H1 (cell line): Measurements from ENCODE around the gene KLHL30. TPM values are rescaled to one million over a fixed set of nuclear protein-coding genes. Genes with fewer than 3 reads are reported as not detected.

Experiments used
- CTCF ChIA-PET: fragments of 300-600 bp; sonication (Branson Sonifier 250); formaldehyde crosslinking; loops from one replicate; lab custom pipeline; 2021; ENCODE audit not compliant: partially characterized antibody; lab: Charles Lee
- POLR2A ChIA-PET: fragments of 300-600 bp; sonication (Branson Sonifier 250); formaldehyde crosslinking; loops from one replicate; lab custom pipeline; 2021; ENCODE audit warnings: inconsistent platforms; ENCODE audit not compliant: partially characterized antibody; lab: Charles Lee
- DNase-seq, 2 experiments: peaks; one replicate each; pipeline versions ENCODE4 v3.0.0 to v3.0.0-alpha.2; 2010 to 2022; ENCODE audit warnings: low spot score in 2 of 2, low read depth in 1 of 2, mixed read lengths in 1 of 2
- FAIRE-seq: peaks from 2 replicates; lab custom pipeline; 2011; peaks lifted over from hg19 to GRCh38; lab: Jason Lieb, UNC
- H2AFZ ChIP-seq: 2 replicates; pipeline ENCODE4 v1.8.1; 2012; ENCODE audit warnings: low read length, inconsistent platforms
- H2AK5ac ChIP-seq: 2 replicates; pipeline ENCODE4 v1.6.1; 2013; ENCODE audit warnings: low read depth, low read length
- H2BK120ac ChIP-seq: replicated peaks from 2 replicates; pipeline ENCODE3; 2013; ENCODE audit warnings: low read depth, low read length, inconsistent platforms
- H2BK12ac ChIP-seq: 2 replicates; pipeline ENCODE4 v1.6.1; 2013; ENCODE audit warnings: low read depth, low read length
- H2BK15ac ChIP-seq: 2 replicates; pipeline ENCODE4 v1.6.1; 2013; ENCODE audit warnings: low read length
- H2BK20ac ChIP-seq: 2 replicates; pipeline ENCODE4 v1.6.1; 2013; ENCODE audit warnings: low read length
- H2BK5ac ChIP-seq: 2 replicates; pipeline ENCODE4 v1.6.1; 2013; ENCODE audit warnings: low read depth, low read length
- H3K14ac ChIP-seq: 2 replicates; pipeline ENCODE4 v1.6.1; 2013; ENCODE audit warnings: inconsistent platforms; ENCODE audit not compliant: insufficient read length
- H3K18ac ChIP-seq: 2 replicates; pipeline ENCODE4 v1.6.1; 2013; ENCODE audit warnings: low read length; ENCODE audit errors: extremely low read depth
- H3K23ac ChIP-seq: 2 replicates; pipeline ENCODE4 v1.6.1; 2013; ENCODE audit warnings: inconsistent platforms; ENCODE audit not compliant: insufficient read length
- H3K23me2 ChIP-seq: 2 replicates; pipeline ENCODE4 v1.6.1; 2013; ENCODE audit warnings: low read depth, low read length
- H3K27ac ChIP-seq: 2 replicates; pipeline ENCODE4 v1.6.1; 2011; ENCODE audit warnings: low read depth, low read length, inconsistent platforms
- H3K27me3 ChIP-seq, 4 experiments: replicated peaks in 1 of 4; 1 replicate in 1 of 4; 2 replicates in 3 of 4; pipeline versions ENCODE4 v1.6.1 to v1.8.1; 2011 to 2013; ENCODE audit warnings: low read length in 3 of 4, mild to moderate bottlenecking in 3 of 4, inconsistent platforms in 2 of 4, mixed read lengths in 2 of 4, moderate library complexity in 1 of 4; ENCODE audit not compliant: control insufficient read depth in 3 of 4, insufficient read depth in 3 of 4; ENCODE audit errors: extremely low read depth in 1 of 4
- H3K36me3 ChIP-seq, 4 experiments: 2 replicates each; pipeline versions ENCODE4 v1.6.1 to v1.8.1; 2011 to 2013; ENCODE audit warnings: mild to moderate bottlenecking in 4 of 4, low read length in 3 of 4, moderate library complexity in 2 of 4, control low read depth in 1 of 4, inconsistent platforms in 1 of 4; ENCODE audit not compliant: insufficient read depth in 4 of 4, control insufficient read depth in 2 of 4
- H3K4ac ChIP-seq: replicated peaks from 2 replicates; pipeline ENCODE3; 2013; ENCODE audit warnings: low read length, low read depth, mixed read lengths, inconsistent platforms; ENCODE audit not compliant: insufficient read length
- H3K4me1 ChIP-seq, 4 experiments: replicated peaks in 1 of 4; 1 replicate in 1 of 4; 2 replicates in 3 of 4; pipeline versions ENCODE4 v1.6.1 to v1.8.1; 2011 to 2013; ENCODE audit warnings: low read length in 3 of 4, inconsistent platforms in 2 of 4, mixed read lengths in 1 of 4; ENCODE audit not compliant: insufficient read depth in 4 of 4, control insufficient read depth in 3 of 4
- H3K4me2 ChIP-seq, 2 experiments: 2 replicates each; pipeline versions ENCODE4 v1.6.1 to v1.8.1; 2011 to 2013; ENCODE audit warnings: low read depth in 2 of 2, low read length in 2 of 2, control low read depth in 1 of 2, inconsistent platforms in 1 of 2, mild to moderate bottlenecking in 1 of 2; ENCODE audit not compliant: insufficient read depth in 1 of 2
- H3K4me3 ChIP-seq, 4 experiments: fragments of 200-600, 300-600 bp in 1 of 4; sonication (generic), shearing (Covaris generic), sonication (Bioruptor Twin) in 1 of 4; 2 replicates each; pipeline versions ENCODE4 v1.5.1 to v1.8.1; 2011 to 2016; ENCODE audit warnings: low read length in 4 of 4, low read depth in 3 of 4, control low read depth in 2 of 4, inconsistent platforms in 2 of 4, mild to moderate bottlenecking in 2 of 4, mixed read lengths in 1 of 4, moderate library complexity in 1 of 4; ENCODE audit not compliant: insufficient read depth in 2 of 4; ENCODE audit errors: extremely low read depth in 1 of 4
- H3K56ac ChIP-seq: replicated peaks from 2 replicates; pipeline ENCODE3; 2013; ENCODE audit warnings: low read depth, mild to moderate bottlenecking, mixed read lengths, low read length, inconsistent platforms; ENCODE audit not compliant: insufficient read length
- H3K79me1 ChIP-seq: 2 replicates; pipeline ENCODE4 v1.6.1; 2013; ENCODE audit warnings: low read depth, low read length, control low read depth
- H3K79me2 ChIP-seq, 2 experiments: 2 replicates each; pipeline versions ENCODE4 v1.6.1 to v1.8.1; 2012 to 2013; ENCODE audit warnings: low read length in 2 of 2, mild to moderate bottlenecking in 2 of 2, inconsistent platforms in 1 of 2; ENCODE audit not compliant: insufficient read depth in 2 of 2, control insufficient read depth in 1 of 2
- H3K9ac ChIP-seq, 4 experiments: replicated peaks in 1 of 4; 1 replicate in 1 of 4; 2 replicates in 3 of 4; pipeline versions ENCODE4 v1.6.1 to v1.8.1; 2011 to 2013; ENCODE audit warnings: low read depth in 3 of 4, low read length in 3 of 4, control low read depth in 2 of 4, mild to moderate bottlenecking in 2 of 4, moderate library complexity in 2 of 4, inconsistent platforms in 1 of 4; ENCODE audit errors: extremely low read depth in 1 of 4
- H3K9me3 ChIP-seq, 2 experiments: 2 replicates each; pipeline versions ENCODE4 v1.6.1 to v1.8.1; 2012 to 2013; ENCODE audit warnings: mild to moderate bottlenecking in 2 of 2, moderate library complexity in 2 of 2, control low read depth in 1 of 2, inconsistent platforms in 1 of 2, low read depth in 1 of 2, low read length in 1 of 2, mixed read lengths in 1 of 2; ENCODE audit not compliant: insufficient read depth in 2 of 2
- H4K20me1 ChIP-seq, 2 experiments: replicated peaks in 1 of 2; 2 replicates each; pipeline versions ENCODE3 to v1.8.1; 2011 to 2013; ENCODE audit warnings: inconsistent platforms in 2 of 2, low read length in 2 of 2, mild to moderate bottlenecking in 1 of 2; ENCODE audit not compliant: insufficient read depth in 2 of 2, control insufficient read depth in 1 of 2
- H4K5ac ChIP-seq: 2 replicates; pipeline ENCODE4 v1.6.1; 2013; ENCODE audit warnings: low read length, low read depth, mixed read lengths, inconsistent platforms; ENCODE audit not compliant: insufficient read length
- H4K8ac ChIP-seq: 2 replicates; pipeline ENCODE4 v1.8.0; 2013; ENCODE audit warnings: mild to moderate bottlenecking, moderate library complexity, low read length, inconsistent platforms; ENCODE audit not compliant: insufficient read depth; ENCODE audit errors: extremely low read depth
- H4K91ac ChIP-seq: replicated peaks from 2 replicates; pipeline ENCODE3; 2013; ENCODE audit warnings: low read length, mixed read lengths, inconsistent platforms; ENCODE audit not compliant: insufficient read length
- POLR2AphosphoS5 ChIP-seq: IDR thresholded peaks from 2 replicates; pipeline ENCODE4 v1.6.1; 2011; ENCODE audit warnings: low read depth, low read length
- RAD21 ChIP-seq, 2 experiments: IDR thresholded peaks in 1 of 2; conservative IDR thresholded peaks in 1 of 2; 2 replicates each; pipeline ENCODE4 v1.6.1; 2011; ENCODE audit warnings: low read depth in 2 of 2, low read length in 2 of 2, improper control_type of control experiment in 1 of 2, inconsistent platforms in 1 of 2, mild to moderate bottlenecking in 1 of 2, moderate library complexity in 1 of 2
- YY1 ChIP-seq: IDR thresholded peaks from 2 replicates; pipeline ENCODE4 v1.6.1; 2011; ENCODE audit warnings: low read depth, mild to moderate bottlenecking, low read length
- WGBS, 2 experiments: shearing (Covaris generic) in 1 of 2; methylation state at CpG; one replicate each; pipeline versions ENCODE4 v1.1.6 to v1.1.7; 2013 to 2015; ENCODE audit warnings: low lambda C conversion rate in 2 of 2, mixed read lengths in 2 of 2, inconsistent platforms in 1 of 2, low coverage in 1 of 2, missing lambda C conversion rate in 1 of 2; ENCODE audit not compliant: insufficient replicate concordance in 2 of 2, insufficient coverage in 1 of 2, insufficient read length in 1 of 2; ENCODE audit errors: extremely low coverage in 1 of 2, missing lambda C conversion rate in 1 of 2; 5-methylcytosine and 5-hydroxymethylcytosine counted together
- polyA plus RNA-seq, 7 experiments: library from polyadenylated mRNA; depleted of rRNA in 3 of 7; stranded (reverse) in 5 of 7; unstranded in 2 of 7; fragments of >200 nt in 5 of 7; fragments of 200-250 nt in 2 of 7; gene quantifications; 1 replicate in 5 of 7; 2 replicates in 1 of 7; 4 replicates in 1 of 7; pipeline versions ENCODE4 v1.2.1 to v1.2.3, GENCODE V29; 2011 to 2013; ENCODE audit warnings: missing spikeins in 2 of 7, mixed read lengths in 2 of 7
- total RNA-seq: library from RNA; stranded (reverse); fragmentation: NEBNext Ultra II Directional; extraction: Animal tissue kit (Norgen Biotek cat#: 25700); gene quantifications from 2 replicates; pipeline ENCODE4 v1.2.1, GENCODE V29; 2021
- TF ChIP-seq, protein P1 (sequence below), 3 experiments: IDR thresholded peaks; 1 replicate in 2 of 3; 2 replicates in 1 of 3; pipeline versions ENCODE4 v1.5.1 to v1.6.1; 2011; ENCODE audit warnings: low read length in 3 of 3, mild to moderate bottlenecking in 3 of 3, inconsistent platforms in 2 of 3, low read depth in 1 of 3, moderate library complexity in 1 of 3; ENCODE audit not compliant: insufficient read depth in 1 of 3; ENCODE audit errors: control extremely low read depth in 1 of 3

Gene KLHL30
- total and polyA plus RNA-seq, 2 of the 8 experiments (the other 6 are each of a cell fraction or from before 2014, with no cell fraction given): not detected

DNA sequence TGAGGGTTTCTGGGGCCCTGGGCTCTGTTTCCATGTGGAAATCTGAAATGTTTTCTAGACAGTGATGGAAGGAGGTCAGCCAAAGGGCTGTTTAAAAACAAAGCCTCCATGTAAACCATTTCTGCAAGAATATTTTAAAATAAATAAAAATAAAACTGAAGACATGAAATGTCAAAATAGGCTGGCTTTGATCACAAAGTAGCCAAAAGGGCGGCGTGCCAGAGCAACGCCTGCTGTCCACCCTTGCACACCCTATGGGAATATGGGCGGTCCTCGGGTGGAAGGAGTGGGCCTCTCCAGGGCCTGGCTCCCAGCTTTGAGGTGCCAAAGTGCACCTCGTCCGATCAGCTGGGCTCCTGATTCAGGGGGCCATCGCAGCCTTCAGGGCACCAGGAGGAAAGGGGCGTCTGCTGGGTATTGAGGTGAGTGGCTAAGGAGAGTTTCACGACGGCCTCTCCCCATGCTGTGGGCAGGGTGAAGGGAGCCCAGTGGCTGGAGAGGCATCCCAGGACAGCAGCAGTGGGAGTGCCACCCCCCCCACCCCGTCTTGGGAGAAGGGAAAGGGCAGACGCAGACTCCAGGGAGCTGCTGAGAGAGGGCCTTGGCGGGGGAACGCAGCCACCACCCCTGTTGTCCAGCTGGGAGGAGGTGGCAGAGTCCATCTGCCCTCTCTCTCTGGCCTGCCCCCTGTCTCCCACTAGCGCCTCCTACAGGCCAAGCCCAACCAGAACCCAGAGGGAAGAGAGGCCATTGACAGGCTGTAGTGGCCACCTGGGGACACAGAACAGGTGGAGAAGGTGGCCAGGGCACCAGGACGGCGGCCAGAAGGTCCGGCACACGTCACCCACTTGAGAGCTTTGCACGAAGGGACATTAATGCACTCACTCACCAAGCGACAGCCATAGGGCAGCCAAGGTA is 14.6 kb downstream of the KLHL30 start:
- no peak overlapping the region for H2BK20ac ChIP-seq
- no peaks in the 10 kb centered on the region for H3K9me3 ChIP-seq
- no peak overlapping the region for H3K27ac ChIP-seq
- no peaks in the 10 kb centered on the region for H3K79me2 ChIP-seq
- peaks cover 0 to 15% (median 8%) of the 10 kb centered on the region in 4 experiments; a peak in 6 of 7 replicates for H3K4me1 ChIP-seq
- no peak overlapping the region for H2BK12ac ChIP-seq
- H3K14ac ChIP-seq: no peak overlapping the region
- no peak overlapping the region for H3K4ac ChIP-seq
- H4K5ac ChIP-seq: no peak overlapping the region
- no peak overlapping the region; the same call in 1 of the 2 replicates for H2BK15ac ChIP-seq
- ChIA-PET POLR2A (interaction anchor here (0.6 to 1.5 kb wide), 2 partner anchors 11 to 87 kb away, joined by 3 to 7 read pairs; partner anchors contain the start of gene HES6), CTCF (interaction anchor here (0.6 to 6.4 kb wide), 8 partner anchors 12 to 53 kb away, joined by 3 to 72 read pairs (median 4); partner anchors contain the start of genes ESPNL and KLHL30)
- DNase-seq (no peak), FAIRE-seq (no peak)
- no peak overlapping the region for H3K56ac ChIP-seq
- 87% methylated on average over 18 of the region's 22 CpGs; no CpG with 5 or more reads in 1 of the 2 experiments for WGBS, 2 experiments
- H3K23ac ChIP-seq: no peak overlapping the region
- no peak overlapping the region for H2AFZ ChIP-seq
- no peak overlapping the region for H2BK120ac ChIP-seq
- H3K79me1 ChIP-seq: no peaks in the 10 kb centered on the region
- no peak overlapping the region for H3K9ac ChIP-seq
- H4K8ac ChIP-seq: no peak overlapping the region
- no peak overlapping the region for H3K4me3 ChIP-seq
- H2BK5ac ChIP-seq: no peak overlapping the region
- H3K27me3 ChIP-seq: peaks cover 0 to 12% (median 8%) of the 10 kb centered on the region in 4 experiments; a peak in 5 of 7 replicates
- H2AK5ac ChIP-seq: no peak overlapping the region
- H3K36me3 ChIP-seq: no peaks in the 10 kb centered on the region
- no peak overlapping the region for H3K18ac ChIP-seq
- TF ChIP-seq YY1 (0 out of 2 replicates have a peak, but pooled peaks have one; percentile 19), RAD21 (IDR thresholded peaks at IDR 0.05 in 1 of 2, conservative IDR thresholded peaks at IDR 0.05 in 1 of 2; ENCODE audit: low read depth in 2 of 2, low read length in 2 of 2) (peak; percentile 14 to 22; a peak in 2 of 4 replicates), POLR2AphosphoS5 (no peak)
- TF ChIP-seq, protein P1, sequence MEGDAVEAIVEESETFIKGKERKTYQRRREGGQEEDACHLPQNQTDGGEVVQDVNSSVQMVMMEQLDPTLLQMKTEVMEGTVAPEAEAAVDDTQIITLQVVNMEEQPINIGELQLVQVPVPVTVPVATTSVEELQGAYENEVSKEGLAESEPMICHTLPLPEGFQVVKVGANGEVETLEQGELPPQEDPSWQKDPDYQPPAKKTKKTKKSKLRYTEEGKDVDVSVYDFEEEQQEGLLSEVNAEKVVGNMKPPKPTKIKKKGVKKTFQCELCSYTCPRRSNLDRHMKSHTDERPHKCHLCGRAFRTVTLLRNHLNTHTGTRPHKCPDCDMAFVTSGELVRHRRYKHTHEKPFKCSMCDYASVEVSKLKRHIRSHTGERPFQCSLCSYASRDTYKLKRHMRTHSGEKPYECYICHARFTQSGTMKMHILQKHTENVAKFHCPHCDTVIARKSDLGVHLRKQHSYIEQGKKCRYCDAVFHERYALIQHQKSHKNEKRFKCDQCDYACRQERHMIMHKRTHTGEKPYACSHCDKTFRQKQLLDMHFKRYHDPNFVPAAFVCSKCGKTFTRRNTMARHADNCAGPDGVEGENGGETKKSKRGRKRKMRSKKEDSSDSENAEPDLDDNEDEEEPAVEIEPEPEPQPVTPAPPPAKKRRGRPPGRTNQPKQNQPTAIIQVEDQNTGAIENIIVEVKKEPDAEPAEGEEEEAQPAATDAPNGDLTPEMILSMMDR (IDR thresholded peaks at IDR 0.05; ENCODE audit: control extremely low read depth in 1 of 3, insufficient read depth in 1 of 3, low read depth in 1 of 3, low read length in 3 of 3): peak in 2 of 3 experiments; percentile 52 to 64; a peak in 3 of 4 replicates
- no peaks in the 10 kb centered on the region for H4K20me1 ChIP-seq
- no peak overlapping the region for H3K4me2 ChIP-seq
- H3K23me2 ChIP-seq: peaks cover 1% of the 10 kb centered on the region; the same call in 1 of the 2 replicates
- H4K91ac ChIP-seq: no peak overlapping the region
